GM23248 (cell line): Measurements from ENCODE around the gene ATXN7L1. TPM values are rescaled to one million over a fixed set of nuclear protein-coding genes. Genes with fewer than 3 reads are reported as not detected.

Experiments
- DNase-seq: peaks from one replicate; pipeline ENCODE4 v3.0.0-alpha.2; 2015
- H2AFZ ChIP-seq: fragments of 200-600 bp; sonication (generic); 2 replicates; pipeline ENCODE4 v1.6.1; 2016; ENCODE audit warnings: antibody characterized with exemption
- H3F3A ChIP-seq: fragments of 200-600 bp; sonication (generic); 2 replicates; pipeline ENCODE4 v1.6.1; 2016; ENCODE audit warnings: mild to moderate bottlenecking, antibody characterized with exemption, mixed run types; ENCODE audit not compliant: insufficient read depth
- H3K27ac ChIP-seq: fragments of 200-600 bp; sonication (generic); 2 replicates; pipeline ENCODE4 v1.5.1; 2016; ENCODE audit warnings: mild to moderate bottlenecking
- H3K27me3 ChIP-seq: fragments of 200-600 bp; sonication (generic); replicated peaks from 2 replicates; pipeline ENCODE4 v1.6.1; 2016; ENCODE audit warnings: mild to moderate bottlenecking; ENCODE audit not compliant: insufficient read depth
- H3K36me3 ChIP-seq: fragments of 200-600 bp; sonication (generic); 2 replicates; pipeline ENCODE4 v1.6.1; 2016; ENCODE audit warnings: low read depth, mild to moderate bottlenecking
- H3K4me1 ChIP-seq: fragments of 200-600 bp; sonication (generic); 2 replicates; pipeline ENCODE4 v1.6.1; 2016; ENCODE audit warnings: mild to moderate bottlenecking; ENCODE audit not compliant: insufficient read depth
- H3K4me2 ChIP-seq: fragments of 200-600 bp; sonication (generic); one replicate; pipeline ENCODE4 v1.6.1; 2016; ENCODE audit warnings: mild to moderate bottlenecking; ENCODE audit not compliant: unreplicated experiment
- H3K4me3 ChIP-seq: fragments of 200-600 bp; sonication (generic); 2 replicates; pipeline ENCODE4 v1.5.1; 2016; ENCODE audit warnings: mild to moderate bottlenecking
- H3K79me2 ChIP-seq: fragments of 200-600 bp; sonication (generic); 2 replicates; pipeline ENCODE4 v1.6.1; 2016; ENCODE audit warnings: mild to moderate bottlenecking; ENCODE audit not compliant: insufficient read depth
- H3K9ac ChIP-seq: fragments of 200-600 bp; sonication (generic); 2 replicates; pipeline ENCODE4 v1.6.1; 2016; ENCODE audit warnings: mild to moderate bottlenecking
- H3K9me2 ChIP-seq: fragments of 200-600 bp; sonication (generic); 2 replicates; pipeline ENCODE4 v1.6.1; 2016; ENCODE audit warnings: mixed run types, mild to moderate bottlenecking, moderate library complexity; ENCODE audit not compliant: insufficient read depth
- H3K9me3 ChIP-seq: fragments of 200-600 bp; sonication (generic); one replicate; pipeline ENCODE4 v1.6.1; 2017; ENCODE audit warnings: low read depth
- H4K20me1 ChIP-seq: fragments of 200-600 bp; sonication (generic); 2 replicates; pipeline ENCODE4 v1.6.0; 2016; ENCODE audit not compliant: insufficient read depth
- EZH2 ChIP-seq: fragments of 200-600 bp; sonication (generic); IDR thresholded peaks from 2 replicates; pipeline ENCODE4 v1.6.1; 2018; ENCODE audit warnings: antibody characterized with exemption, mild to moderate bottlenecking; ENCODE audit not compliant: insufficient read depth, poor library complexity, severe bottlenecking
- EZH2phosphoT487 ChIP-seq: fragments of 200-600 bp; sonication (generic); IDR thresholded peaks from 2 replicates; pipeline ENCODE4 v1.6.1; 2018; ENCODE audit warnings: antibody characterized with exemption, moderate library complexity, mild to moderate bottlenecking, low read depth; ENCODE audit not compliant: insufficient read depth
- WGBS, 2 experiments: methylation state at CpG; one replicate each; pipeline ENCODE4 v1.1.6; 2015 to 2017; ENCODE audit warnings: low lambda C conversion rate in 2 of 2, low coverage in 1 of 2; ENCODE audit errors: missing lambda C conversion rate in 2 of 2; 5-methylcytosine and 5-hydroxymethylcytosine counted together
- in situ Hi-C: fragments of 300-500 bp; cut with MboI; formaldehyde crosslinking; loops from 2 replicates; pipeline ENCODE4 v1.15.0; 2020
- polyA plus RNA-seq: library from polyadenylated mRNA; unstranded; fragments of >200 nt; fragmentation: Nextera tagmentation; extraction: Ambion mirVana; gene quantifications from 2 replicates; pipeline ENCODE4 v1.2.1, GENCODE V29; 2016
- total RNA-seq: library from RNA; depleted of rRNA; stranded (reverse); fragments of >200 nt; shearing (Covaris generic); gene quantifications from 2 replicates; pipeline ENCODE4 v1.2.3, GENCODE V29; 2014

Gene ATXN7L1
- total and polyA plus RNA-seq, 2 experiments from 2014 or later: 3.7 to 4.5 TPM

DNA sequence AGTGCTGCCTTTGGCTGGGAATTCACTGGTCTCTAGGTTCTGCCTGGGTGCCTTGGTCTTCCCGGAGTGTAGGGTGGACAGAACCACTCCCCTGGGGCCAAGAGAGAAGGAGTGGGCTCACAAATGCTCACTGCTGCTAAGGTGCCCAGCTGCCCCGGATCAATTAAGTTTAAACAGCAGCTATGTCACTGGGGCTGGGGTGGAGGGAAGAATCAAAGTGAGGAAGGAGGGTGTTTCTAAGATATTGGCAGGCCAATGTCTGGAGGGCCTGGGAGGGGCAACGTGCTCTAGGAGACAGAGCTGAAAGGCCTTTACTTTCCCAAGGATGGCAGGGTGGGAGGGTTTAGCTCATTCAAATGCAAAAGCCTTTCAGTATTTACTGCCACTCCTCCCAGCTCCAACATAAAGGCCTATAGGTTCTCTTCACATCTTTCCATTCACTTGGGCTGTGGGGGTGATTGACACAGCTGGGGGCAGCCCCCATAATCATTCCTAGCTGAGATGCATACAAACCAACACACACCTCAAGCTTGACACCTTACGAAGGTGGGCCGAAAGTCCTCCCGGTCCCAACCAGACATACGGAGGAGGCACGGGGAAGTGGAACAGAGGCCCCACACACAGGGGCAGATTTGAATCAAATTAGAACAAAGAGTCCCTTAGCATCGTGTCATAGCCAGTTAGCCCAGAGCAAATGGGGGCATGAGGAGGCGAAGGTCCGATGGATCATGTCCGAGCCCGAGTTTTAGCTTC lies 187.2 kb downstream of the ATXN7L1 start:
- Histone ChIP-seq H4K20me1 (no peaks in the 10 kb centered on the region), H3K9ac (no peak overlapping the region), H3K4me2 (no peak overlapping the region), H3K4me3 (no peak overlapping the region), H2AFZ (no peak overlapping the region), H3K27ac (no peak overlapping the region), H3K36me3 (no peaks in the 10 kb centered on the region), H3K4me1 (peaks cover 5% of the 10 kb centered on the region), H3K9me3 (no peaks in the 10 kb centered on the region), H3K27me3 (no peaks in the 10 kb centered on the region), H3K79me2 (no peaks in the 10 kb centered on the region), H3F3A (no peaks in the 10 kb centered on the region), H3K9me2 (no peaks in the 10 kb centered on the region)
- no peak for DNase-seq
- in situ Hi-C loops: no loop called here
- 66 to 68% methylated on average over 13 of the region's 13 CpGs for WGBS, 2 experiments
- no peak for TF ChIP-seq EZH2phosphoT487
- TF ChIP-seq EZH2: no peak

DNA sequence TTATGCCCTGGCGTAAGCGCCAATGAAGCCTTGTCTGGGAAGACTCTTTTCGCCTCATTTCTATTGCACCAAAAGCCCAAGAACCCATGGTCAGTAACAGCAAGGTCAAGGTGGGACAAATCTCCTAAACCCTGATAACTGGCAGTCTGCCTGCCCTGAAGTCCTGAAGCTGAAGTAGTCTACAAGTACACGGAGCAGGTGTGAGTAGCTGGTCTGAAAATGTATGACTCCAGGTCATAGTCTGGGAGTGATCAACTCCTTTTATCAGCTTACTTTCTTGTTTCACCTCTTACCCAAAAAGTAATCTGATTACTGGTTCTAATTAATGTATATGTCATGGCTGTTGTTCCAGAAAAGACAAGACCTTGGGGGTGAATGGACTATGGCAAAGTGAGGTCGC lies 187.8 kb downstream of the ATXN7L1 start:
- H3K27me3 ChIP-seq: no peaks in the 10 kb centered on the region
- no peak for DNase-seq
- no peaks in the 10 kb centered on the region for H3K9me3 ChIP-seq
- 76% methylated on average over 5 of the region's 5 CpGs for WGBS, 2 experiments
- H4K20me1 ChIP-seq: no peaks in the 10 kb centered on the region
- no peaks in the 10 kb centered on the region for H3F3A ChIP-seq
- no peaks in the 10 kb centered on the region for H3K79me2 ChIP-seq
- no peak overlapping the region for H2AFZ ChIP-seq
- in situ Hi-C loops: no loop called here
- no peak overlapping the region for H3K4me2 ChIP-seq
- no peaks in the 10 kb centered on the region for H3K36me3 ChIP-seq
- H3K4me3 ChIP-seq: no peak overlapping the region
- H3K9me2 ChIP-seq: no peaks in the 10 kb centered on the region
- TF ChIP-seq EZH2phosphoT487 (no peak), EZH2 (no peak)
- H3K27ac ChIP-seq: no peak overlapping the region
- peaks cover 5% of the 10 kb centered on the region for H3K4me1 ChIP-seq
- H3K9ac ChIP-seq: no peak overlapping the region

DNA sequence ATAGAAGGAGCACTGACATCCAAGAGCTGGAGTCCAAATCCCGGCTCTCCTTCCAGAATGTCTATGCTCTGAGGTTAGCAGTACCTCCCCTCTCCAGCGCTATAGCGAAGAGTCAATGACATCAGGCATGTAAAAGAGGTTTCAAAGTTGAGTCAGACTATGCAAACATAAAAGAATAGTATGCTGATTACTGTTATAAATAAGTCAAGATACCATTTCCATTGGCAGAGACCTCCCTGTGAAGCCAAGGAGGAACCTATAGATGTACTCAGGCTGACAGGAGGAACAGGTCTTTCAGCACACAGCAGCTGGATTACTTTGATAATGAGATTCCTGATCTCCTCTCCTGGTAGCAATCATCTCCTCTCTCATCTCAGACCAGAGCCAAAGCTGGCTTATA lies 191.2 kb downstream of the ATXN7L1 start:
- Histone ChIP-seq H3K4me3 (no peak overlapping the region), H3K9me2 (no peaks in the 10 kb centered on the region), H3K4me1 (peaks cover 10% of the 10 kb centered on the region), H3K9ac (no peak overlapping the region), H3K4me2 (no peak overlapping the region), H3K36me3 (no peaks in the 10 kb centered on the region), H4K20me1 (no peaks in the 10 kb centered on the region), H3K79me2 (no peaks in the 10 kb centered on the region), H2AFZ (no peak overlapping the region), H3K27me3 (no peaks in the 10 kb centered on the region), H3K9me3 (no peaks in the 10 kb centered on the region), H3K27ac (no peak overlapping the region), H3F3A (no peaks in the 10 kb centered on the region)
- 96 to 97% methylated on average over 3 of the region's 3 CpGs for WGBS, 2 experiments
- DNase-seq: no peak
- TF ChIP-seq EZH2 (no peak), EZH2phosphoT487 (no peak)
- in situ Hi-C loops: no loop called here

DNA sequence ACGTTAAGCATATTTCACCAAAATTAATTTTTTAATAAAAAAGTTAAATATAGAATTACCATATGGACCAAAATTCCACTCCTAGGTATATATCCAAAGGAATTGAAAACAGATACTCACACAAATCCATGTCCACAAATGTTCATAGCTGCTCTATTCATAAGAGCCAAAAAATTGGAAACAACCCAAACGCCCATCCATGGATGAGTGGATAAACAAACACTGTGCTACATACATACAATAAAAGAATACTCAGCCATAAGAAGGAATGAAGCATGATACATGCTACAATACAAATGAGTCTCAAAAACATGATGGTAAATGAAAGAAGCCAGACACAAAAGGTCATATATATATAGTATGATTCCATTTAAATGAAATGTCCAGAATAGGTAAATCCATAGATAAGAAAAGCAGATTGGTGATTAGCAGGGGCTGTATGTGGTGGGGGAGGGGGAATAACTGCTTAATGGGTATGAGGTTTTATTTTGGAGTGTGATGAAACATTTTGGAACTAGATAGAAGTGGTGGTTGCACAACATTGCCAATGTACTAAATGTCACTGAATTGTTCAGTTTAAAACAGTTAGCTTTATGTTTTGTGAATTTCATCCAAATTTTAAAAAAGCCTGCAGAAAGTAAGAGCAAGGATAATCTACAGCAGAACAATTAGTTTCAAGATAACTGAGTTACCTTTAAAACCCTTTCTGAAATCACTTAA lies 193.9 kb downstream of the ATXN7L1 start:
- DNase-seq: peak; percentile 43
- Histone ChIP-seq H3K27me3 (no peaks in the 10 kb centered on the region), H4K20me1 (no peaks in the 10 kb centered on the region), H3K4me2 (no peak overlapping the region), H3K9me2 (no peaks in the 10 kb centered on the region), H3K4me1 (peaks cover 20% of the 10 kb centered on the region), H3K4me3 (no peak overlapping the region), H3K36me3 (no peaks in the 10 kb centered on the region), H3K79me2 (no peaks in the 10 kb centered on the region), H3K27ac (no peak overlapping the region), H3K9ac (no peak overlapping the region), H3F3A (peaks cover 6% of the 10 kb centered on the region; the same call in 1 of the 2 replicates), H3K9me3 (no peaks in the 10 kb centered on the region), H2AFZ (no peak overlapping the region)
- TF ChIP-seq EZH2 (no peak), EZH2phosphoT487 (no peak)
- in situ Hi-C loops: no loop called here
- 20 to 23% methylated on average over 2 of the region's 2 CpGs for WGBS, 2 experiments
